GM18507 (cell line): Measurements from ENCODE around the gene GPX3.

ENCODE experiments used
- DNase-seq: peaks from one replicate; pipeline ENCODE4 v3.0.0; 2011; ENCODE audit warnings: low read depth; ENCODE audit not compliant: insufficient read length; ENCODE audit errors: extremely low spot score
- FAIRE-seq: peaks from 2 replicates; lab custom pipeline; 2011; peaks lifted over from hg19 to GRCh38; lab: Jason Lieb, UNC

The GPX3 gene

DNA sequence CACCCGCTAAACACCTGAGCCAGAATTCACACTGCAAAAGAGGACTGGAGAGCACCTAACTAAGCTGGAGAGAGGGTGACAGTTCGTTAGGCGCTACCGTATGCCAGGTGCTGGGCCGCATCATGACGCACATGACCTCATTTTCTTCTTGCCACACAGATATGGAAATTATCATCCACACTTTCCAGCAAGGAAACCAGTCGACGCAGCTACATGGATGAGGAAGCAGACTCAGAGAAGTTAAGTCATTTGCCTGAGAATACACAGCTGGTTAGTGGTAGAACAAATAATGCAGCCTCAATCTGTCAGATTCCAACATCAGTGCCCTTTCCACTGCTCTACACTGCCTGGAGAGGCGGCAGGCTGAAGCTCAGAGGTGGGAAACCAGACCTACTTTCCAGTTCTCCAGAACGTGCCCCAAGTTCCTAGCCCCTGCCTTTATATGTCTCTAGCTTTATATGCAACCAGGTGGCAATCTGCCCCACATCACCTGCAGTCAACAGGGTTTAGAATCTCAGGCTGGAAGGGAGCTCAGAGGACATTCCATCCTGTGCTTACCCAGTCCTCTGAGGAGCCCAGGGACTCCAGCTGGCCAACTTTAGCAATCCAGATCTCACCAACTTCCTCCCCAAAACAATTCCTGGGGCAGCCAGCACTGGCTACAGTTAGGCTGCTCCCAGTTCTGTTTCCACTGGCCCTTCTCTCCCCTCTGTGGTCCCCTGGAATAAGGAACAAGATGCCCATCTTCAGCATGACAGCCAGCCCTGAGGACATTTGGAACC lies 51.6 kb downstream of the GPX3 start:
- DNase-seq (no peak), FAIRE-seq (no peak)

DNA sequence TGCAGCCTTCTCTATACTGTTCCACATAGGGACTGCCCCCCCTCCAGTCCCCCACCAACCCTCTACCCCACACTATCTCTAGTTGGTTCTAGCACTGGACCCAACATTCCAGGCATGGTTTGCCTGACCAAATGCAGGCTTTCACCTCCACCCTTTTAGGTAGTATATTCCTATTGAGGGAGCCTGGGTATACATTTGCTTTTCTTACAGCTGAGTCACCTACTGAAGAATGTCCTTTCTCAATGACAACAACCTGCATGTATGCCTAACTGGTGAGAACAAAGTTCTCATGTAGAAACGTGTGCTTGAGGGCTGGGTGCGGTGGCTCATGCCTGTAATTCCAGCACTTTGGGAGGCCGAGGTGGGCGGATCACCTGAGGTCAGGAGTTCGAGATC lies 52.2 kb downstream of the GPX3 start:
- no peak for FAIRE-seq
- DNase-seq: no peak

DNA sequence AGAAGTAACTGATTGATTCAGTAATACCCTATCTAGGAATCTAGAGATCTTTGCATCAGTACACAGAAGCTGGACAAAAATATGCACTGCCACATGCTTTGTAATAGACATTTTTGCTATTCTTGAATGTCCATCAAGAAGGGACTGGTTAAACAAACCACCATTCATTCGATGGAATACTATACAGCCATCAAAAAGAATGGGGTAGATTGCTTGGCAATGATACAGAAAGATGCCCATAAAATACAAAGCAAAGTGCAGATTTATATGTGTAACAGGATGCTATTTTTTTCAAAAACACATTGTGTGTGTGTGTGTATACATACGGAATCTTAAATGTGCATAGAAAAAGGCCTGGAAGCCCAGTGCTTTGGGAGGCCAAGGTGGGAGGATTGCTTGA lies 52.9 kb downstream of the GPX3 start:
- DNase-seq (no peak), FAIRE-seq (no peak)

DNA sequence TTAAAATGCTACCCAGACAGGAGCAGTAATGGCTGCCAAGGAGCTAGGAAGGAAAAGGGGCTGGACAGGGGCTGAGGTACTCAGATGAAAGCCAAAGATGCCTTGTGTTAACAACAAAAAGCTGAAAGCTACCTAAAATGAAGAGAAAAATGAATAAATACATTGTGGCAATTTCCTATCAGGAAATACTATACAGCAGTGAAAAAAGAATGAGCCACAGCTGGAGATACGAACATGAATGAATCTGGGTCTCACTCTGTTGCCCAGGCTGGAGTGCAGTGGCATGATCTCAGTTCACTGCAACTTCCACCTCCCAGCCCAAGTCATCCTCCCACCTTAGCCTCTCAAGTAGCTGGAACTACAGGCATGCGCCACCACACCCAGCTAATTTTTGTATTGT lies 54.2 kb downstream of the GPX3 start:
- FAIRE-seq (no peak), DNase-seq (no peak)

DNA sequence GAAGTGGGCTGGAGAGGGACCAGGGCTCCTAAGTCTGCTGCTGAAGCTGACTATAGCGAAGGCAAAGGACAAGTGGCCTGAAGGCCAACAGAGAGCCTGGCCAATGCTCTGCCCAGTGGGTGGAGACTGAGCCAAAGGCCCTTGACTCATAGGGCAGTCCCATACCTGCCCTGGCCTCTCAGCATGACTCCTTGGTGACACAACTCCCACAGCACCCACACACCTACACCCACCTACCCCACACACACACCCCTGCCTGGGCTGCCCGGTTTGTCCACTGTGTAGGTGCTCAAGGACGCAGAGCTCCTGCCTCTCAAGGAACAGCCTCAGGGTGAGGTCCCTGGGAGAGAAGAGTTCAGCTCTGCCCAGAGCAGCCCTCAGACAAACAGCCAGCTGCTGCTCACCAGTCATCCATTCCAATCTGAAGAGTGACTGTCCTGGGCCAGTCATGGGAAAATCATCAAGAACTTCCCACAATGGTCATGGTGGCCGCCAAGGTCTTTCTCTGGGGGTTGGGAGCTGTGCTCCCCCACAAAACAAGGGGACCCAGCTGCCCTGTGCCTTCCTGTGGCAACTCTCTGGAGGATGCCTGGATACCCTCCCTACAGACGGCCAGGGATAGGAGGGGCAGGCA lies 55.4 kb downstream of the GPX3 start:
- no peak for FAIRE-seq
- DNase-seq: no peak

DNA sequence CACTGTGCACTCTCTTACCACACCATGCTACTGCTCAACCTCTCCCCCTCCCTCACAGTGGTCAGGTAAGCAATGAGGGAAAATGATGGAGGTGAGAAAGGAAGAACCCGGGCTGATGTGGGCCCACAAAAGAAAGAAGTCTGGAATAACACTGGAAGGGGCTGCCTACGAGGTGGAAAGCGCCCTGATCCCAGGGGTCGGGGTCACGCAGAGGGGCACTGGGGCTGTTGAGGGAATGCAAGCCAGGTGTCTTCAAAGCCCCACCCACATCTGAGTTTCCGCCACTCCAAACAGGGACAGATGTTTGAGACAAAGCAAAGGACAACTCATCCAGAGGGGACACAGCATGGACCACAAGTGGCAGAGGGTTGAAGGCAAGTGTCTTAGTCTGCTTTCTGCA lies 56.2 kb downstream of the GPX3 start:
- FAIRE-seq (no peak), DNase-seq (no peak)

DNA sequence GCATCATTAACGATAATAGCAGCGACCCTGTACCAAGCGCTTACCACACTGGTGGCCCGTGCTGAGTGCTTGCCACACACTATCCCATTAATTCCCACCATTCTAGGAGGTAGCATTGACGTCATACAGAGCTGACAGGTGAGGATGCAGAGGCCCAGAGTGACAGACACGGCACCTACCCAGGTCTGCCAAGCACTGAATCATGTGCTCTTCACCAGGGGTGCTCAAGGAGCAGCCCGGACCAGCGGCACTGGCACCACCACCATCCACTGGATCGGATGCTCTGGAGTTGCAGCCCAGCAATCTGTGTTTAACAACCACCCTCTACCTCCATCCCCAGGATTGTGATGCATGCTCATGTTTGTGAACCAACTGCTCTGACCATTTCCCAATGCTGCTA lies 57.0 kb downstream of the GPX3 start:
- DNase-seq (no peak), FAIRE-seq (no peak)

DNA sequence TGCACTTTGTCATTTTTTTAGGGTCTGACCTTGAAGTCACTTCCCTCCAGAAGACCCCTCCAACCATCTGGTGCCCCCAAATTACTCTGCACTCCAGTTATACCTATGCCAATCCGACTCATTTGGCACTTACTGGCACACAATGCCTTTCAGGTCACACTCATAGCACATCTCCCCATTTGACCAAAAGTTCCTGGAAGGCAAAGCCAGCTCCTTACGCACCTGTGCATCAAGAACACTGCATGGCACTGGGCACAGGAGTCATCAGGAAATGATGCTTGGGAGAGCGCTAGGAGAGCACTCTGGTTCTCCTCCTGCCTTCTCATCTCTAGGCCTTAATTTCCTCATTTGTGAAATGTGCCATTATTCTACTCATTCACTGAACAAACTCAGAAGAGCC lies 57.6 kb downstream of the GPX3 start:
- no peak for FAIRE-seq

More for the DNA sequence above, 57.6 kb downstream of the GPX3 start:
- DNase-seq: no peak
